RWPE1 (cell line): ENCODE data around the gene EXOC5.
"Not testable (repeated sequence)": the region's sequence is repeated elsewhere in the genome, so short reads cannot be mapped to it uniquely, and the experiment has no call there.

Source experiments
- CTCF ChIA-PET: fragments of 350-600 bp; sonication (Branson Sonifier 250); formaldehyde crosslinking; extraction: SDS; loops from one replicate; lab custom pipeline; 2021; lab: Yijun Ruan, JAX
- POLR2A ChIA-PET: fragments of 400-600 bp; formaldehyde crosslinking; extraction: SDS; loops from one replicate; lab custom pipeline; 2020; ENCODE audit warnings: antibody characterized with exemption; ENCODE audit not compliant: low non-redundant PET; lab: Yijun Ruan, JAX
- DNase-seq: peaks from one replicate; pipeline ENCODE4 v3.0.0; 2012; ENCODE audit warnings: low spot score
- H3K27ac ChIP-seq: fragments of 450-650 bp; 2 replicates; pipeline ENCODE4 v1.5.1; 2017
- TF ChIP-seq, protein P1 (sequence below): fragments of 450-650 bp; conservative IDR thresholded peaks from 2 replicates; pipeline ENCODE4 v1.5.1; 2017; ENCODE audit warnings: low read depth, mild to moderate bottlenecking

The EXOC5 gene

GRCh38 chr14:57202672-57203071, 66.0 kb downstream of the EXOC5 start:
- CTCF ChIA-PET, DNase-seq, POLR2A ChIA-PET, H3K27ac ChIP-seq: not testable (repeated sequence)
- TF ChIP-seq, protein P1, sequence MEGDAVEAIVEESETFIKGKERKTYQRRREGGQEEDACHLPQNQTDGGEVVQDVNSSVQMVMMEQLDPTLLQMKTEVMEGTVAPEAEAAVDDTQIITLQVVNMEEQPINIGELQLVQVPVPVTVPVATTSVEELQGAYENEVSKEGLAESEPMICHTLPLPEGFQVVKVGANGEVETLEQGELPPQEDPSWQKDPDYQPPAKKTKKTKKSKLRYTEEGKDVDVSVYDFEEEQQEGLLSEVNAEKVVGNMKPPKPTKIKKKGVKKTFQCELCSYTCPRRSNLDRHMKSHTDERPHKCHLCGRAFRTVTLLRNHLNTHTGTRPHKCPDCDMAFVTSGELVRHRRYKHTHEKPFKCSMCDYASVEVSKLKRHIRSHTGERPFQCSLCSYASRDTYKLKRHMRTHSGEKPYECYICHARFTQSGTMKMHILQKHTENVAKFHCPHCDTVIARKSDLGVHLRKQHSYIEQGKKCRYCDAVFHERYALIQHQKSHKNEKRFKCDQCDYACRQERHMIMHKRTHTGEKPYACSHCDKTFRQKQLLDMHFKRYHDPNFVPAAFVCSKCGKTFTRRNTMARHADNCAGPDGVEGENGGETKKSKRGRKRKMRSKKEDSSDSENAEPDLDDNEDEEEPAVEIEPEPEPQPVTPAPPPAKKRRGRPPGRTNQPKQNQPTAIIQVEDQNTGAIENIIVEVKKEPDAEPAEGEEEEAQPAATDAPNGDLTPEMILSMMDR: peak; percentile 29; the same call in 1 of the 2 replicates

GRCh38 chr14:57199921-57200320, 68.8 kb downstream of the EXOC5 start:
- POLR2A ChIA-PET: no interaction called here
- CTCF ChIA-PET: no interaction called here
- TF ChIP-seq, protein P1: no peak
- H3K27ac ChIP-seq: no peak overlapping the region
- DNase-seq: peak; percentile 17

GRCh38 chr14:57189070-57189469, 79.6 kb downstream of the EXOC5 start:
- CTCF ChIA-PET: no interaction called here
- POLR2A ChIA-PET: no interaction called here
- DNase-seq: peak; percentile 10
- TF ChIP-seq, protein P1: peak; percentile 11; the same call in 1 of the 2 replicates
- H3K27ac ChIP-seq: no peak overlapping the region

- peak; percentile 16 for DNase-seq
- H3K27ac ChIP-seq: no peak overlapping the region
- POLR2A ChIA-PET: no interaction called here
- CTCF ChIA-PET: interaction anchor here (0.6 to 1.5 kb wide), 6 partner anchors 119 to 695 kb away, joined by 3 to 4 read pairs (median 3); no protein-coding TSS in a partner anchor
- TF ChIP-seq, protein P1: peak; percentile 29
These were observed 85.8 kb downstream of the EXOC5 start for GRCh38 chr14:57182760-57183503.

DNA sequence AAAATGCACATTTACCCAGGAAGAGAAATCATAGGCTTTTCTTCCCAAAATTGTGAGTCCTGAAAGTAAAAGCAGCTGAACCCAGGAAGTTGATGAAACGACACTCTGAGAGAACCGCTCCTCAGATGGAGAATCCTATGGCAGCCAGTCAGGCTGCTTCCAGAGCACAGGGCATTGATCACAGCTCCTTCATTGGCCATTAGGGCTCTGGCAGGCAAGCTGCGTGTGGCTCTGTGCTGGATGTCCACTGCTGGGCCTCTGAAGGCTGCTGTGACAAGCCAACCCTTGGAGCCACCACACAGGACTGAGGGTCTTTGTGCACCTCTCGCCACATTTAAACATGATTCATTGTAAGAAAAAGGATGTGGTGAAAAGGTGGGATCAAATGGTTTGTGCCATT, 89.4 kb downstream of the EXOC5 start:
- ChIA-PET CTCF (no interaction called here), POLR2A (no interaction called here)
- H3K27ac ChIP-seq: no peak overlapping the region
- TF ChIP-seq, protein P1: no peak
- no peak for DNase-seq

DNA sequence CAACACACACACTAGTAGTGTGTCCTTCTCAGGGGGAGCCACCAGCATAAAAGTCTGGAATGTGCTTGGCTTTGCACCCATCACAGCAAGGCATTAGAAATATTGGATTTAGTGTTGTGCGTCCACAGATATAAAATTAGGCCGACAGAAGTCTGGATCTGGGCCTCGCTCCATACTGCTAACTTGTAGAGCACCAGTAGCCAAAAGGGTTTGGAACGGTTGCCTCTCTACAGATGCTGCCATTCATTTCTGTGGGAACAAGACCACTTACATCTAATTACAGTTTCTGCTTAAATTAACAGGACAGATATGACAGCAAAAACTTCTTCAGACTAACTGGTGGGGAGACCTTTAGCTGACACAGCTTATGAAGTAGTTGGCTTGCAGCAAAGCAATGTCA, 94.2 kb downstream of the EXOC5 start:
- H3K27ac ChIP-seq: no peak overlapping the region
- CTCF ChIA-PET: interaction anchor here (0.7 kb wide), 1 partner anchor 182 kb away, joined by 3 read pairs; no protein-coding TSS in a partner anchor
- POLR2A ChIA-PET: no interaction called here
- TF ChIP-seq, protein P1: no peak
- no peak for DNase-seq
